GM12878 (cell line): Measurements from ENCODE around the gene SEPTIN7.

Experiments
- ATF3 ChIP-seq: IDR thresholded peaks from 2 replicates; pipeline ENCODE4 v1.6.1; 2011; ENCODE audit warnings: low read depth, mild to moderate bottlenecking, low read length, moderate library complexity, borderline replicate concordance; ENCODE audit errors: extremely low read depth
- CBX5 ChIP-seq: sonication (generic); IDR thresholded peaks from 2 replicates; pipeline ENCODE4 v1.6.1; 2016; ENCODE audit warnings: low read depth, moderate library complexity, mild to moderate bottlenecking, inconsistent platforms
- DPF2 ChIP-seq: fragments of 450-650 bp; IDR thresholded peaks from 2 replicates; pipeline ENCODE4 v1.6.1; 2017; ENCODE audit warnings: mild to moderate bottlenecking
- EGR1 ChIP-seq, 2 experiments: IDR thresholded peaks; 1 replicate in 1 of 2; 2 replicates in 1 of 2; pipeline ENCODE4 v1.6.1; 2011 to 2012; ENCODE audit warnings: low read depth in 2 of 2, low read length in 2 of 2, borderline replicate concordance in 1 of 2, mild to moderate bottlenecking in 1 of 2, moderate library complexity in 1 of 2
- TF ChIP-seq, protein P1 (sequence below): IDR thresholded peaks from 2 replicates; pipeline ENCODE4 v1.6.1; 2011; ENCODE audit warnings: low read depth, low read length, improper control_type of control experiment, borderline replicate concordance
- TF ChIP-seq, protein P2 (sequence below): fragments of 450-650 bp; IDR thresholded peaks from 2 replicates; pipeline ENCODE4 v1.6.1; 2018; ENCODE audit warnings: borderline replicate concordance, mild to moderate bottlenecking; ENCODE audit not compliant: partially characterized antibody
- TF ChIP-seq, protein P3 (sequence below): IDR thresholded peaks from 2 replicates; pipeline ENCODE4 v1.6.1; 2012; ENCODE audit warnings: mild to moderate bottlenecking, low read depth, low read length

DNA sequence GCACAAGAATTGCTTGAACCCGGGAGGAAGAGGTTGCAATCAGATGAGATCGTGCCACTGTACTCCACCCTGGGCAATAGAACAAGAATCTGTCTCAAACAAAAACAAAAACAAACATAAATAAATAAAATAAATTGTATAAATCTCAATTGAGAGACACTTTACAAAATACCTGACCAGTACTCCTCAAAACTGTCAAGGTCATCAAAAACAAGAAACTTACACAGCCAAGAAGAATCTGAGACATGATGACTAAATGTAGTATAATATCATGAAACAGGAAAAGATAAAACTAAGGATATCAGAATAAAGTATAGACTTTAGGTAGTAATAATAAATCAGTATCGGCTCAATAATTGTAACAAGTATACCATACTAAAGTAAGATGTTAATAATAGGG, 26.9 kb upstream of the SEPTIN7 start:
- TF ChIP-seq CBX5 = no peak
- TF ChIP-seq ATF3 = no peak
- TF ChIP-seq DPF2 = no peak
- TF ChIP-seq, protein P1, sequence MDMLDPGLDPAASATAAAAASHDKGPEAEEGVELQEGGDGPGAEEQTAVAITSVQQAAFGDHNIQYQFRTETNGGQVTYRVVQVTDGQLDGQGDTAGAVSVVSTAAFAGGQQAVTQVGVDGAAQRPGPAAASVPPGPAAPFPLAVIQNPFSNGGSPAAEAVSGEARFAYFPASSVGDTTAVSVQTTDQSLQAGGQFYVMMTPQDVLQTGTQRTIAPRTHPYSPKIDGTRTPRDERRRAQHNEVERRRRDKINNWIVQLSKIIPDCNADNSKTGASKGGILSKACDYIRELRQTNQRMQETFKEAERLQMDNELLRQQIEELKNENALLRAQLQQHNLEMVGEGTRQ = no peak
- TF ChIP-seq, protein P2, sequence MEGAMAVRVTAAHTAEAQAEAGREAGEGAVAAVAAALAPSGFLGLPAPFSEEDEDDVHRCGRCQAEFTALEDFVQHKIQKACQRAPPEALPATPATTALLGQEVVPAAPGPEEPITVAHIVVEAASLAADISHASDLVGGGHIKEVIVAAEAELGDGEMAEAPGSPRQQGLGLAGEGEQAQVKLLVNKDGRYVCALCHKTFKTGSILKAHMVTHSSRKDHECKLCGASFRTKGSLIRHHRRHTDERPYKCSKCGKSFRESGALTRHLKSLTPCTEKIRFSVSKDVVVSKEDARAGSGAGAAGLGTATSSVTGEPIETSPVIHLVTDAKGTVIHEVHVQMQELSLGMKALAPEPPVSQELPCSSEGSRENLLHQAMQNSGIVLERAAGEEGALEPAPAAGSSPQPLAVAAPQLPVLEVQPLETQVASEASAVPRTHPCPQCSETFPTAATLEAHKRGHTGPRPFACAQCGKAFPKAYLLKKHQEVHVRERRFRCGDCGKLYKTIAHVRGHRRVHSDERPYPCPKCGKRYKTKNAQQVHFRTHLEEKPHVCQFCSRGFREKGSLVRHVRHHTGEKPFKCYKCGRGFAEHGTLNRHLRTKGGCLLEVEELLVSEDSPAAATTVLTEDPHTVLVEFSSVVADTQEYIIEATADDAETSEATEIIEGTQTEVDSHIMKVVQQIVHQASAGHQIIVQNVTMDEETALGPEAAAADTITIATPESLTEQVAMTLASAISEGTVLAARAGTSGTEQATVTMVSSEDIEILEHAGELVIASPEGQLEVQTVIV = no peak
- TF ChIP-seq, protein P3, sequence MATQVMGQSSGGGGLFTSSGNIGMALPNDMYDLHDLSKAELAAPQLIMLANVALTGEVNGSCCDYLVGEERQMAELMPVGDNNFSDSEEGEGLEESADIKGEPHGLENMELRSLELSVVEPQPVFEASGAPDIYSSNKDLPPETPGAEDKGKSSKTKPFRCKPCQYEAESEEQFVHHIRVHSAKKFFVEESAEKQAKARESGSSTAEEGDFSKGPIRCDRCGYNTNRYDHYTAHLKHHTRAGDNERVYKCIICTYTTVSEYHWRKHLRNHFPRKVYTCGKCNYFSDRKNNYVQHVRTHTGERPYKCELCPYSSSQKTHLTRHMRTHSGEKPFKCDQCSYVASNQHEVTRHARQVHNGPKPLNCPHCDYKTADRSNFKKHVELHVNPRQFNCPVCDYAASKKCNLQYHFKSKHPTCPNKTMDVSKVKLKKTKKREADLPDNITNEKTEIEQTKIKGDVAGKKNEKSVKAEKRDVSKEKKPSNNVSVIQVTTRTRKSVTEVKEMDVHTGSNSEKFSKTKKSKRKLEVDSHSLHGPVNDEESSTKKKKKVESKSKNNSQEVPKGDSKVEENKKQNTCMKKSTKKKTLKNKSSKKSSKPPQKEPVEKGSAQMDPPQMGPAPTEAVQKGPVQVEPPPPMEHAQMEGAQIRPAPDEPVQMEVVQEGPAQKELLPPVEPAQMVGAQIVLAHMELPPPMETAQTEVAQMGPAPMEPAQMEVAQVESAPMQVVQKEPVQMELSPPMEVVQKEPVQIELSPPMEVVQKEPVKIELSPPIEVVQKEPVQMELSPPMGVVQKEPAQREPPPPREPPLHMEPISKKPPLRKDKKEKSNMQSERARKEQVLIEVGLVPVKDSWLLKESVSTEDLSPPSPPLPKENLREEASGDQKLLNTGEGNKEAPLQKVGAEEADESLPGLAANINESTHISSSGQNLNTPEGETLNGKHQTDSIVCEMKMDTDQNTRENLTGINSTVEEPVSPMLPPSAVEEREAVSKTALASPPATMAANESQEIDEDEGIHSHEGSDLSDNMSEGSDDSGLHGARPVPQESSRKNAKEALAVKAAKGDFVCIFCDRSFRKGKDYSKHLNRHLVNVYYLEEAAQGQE = no peak
- no peak for TF ChIP-seq EGR1 (IDR thresholded peaks at IDR 0.05; ENCODE audit: borderline replicate concordance in 1 of 2, low read depth in 2 of 2, low read length in 2 of 2)
